Measurements from ENCODE around the gene POU6F2.
"Not testable (repeated sequence)": the region's sequence is repeated elsewhere in the genome, so short reads cannot be mapped to it uniquely, and the experiment has no call there.

Gene POU6F2

DNA sequence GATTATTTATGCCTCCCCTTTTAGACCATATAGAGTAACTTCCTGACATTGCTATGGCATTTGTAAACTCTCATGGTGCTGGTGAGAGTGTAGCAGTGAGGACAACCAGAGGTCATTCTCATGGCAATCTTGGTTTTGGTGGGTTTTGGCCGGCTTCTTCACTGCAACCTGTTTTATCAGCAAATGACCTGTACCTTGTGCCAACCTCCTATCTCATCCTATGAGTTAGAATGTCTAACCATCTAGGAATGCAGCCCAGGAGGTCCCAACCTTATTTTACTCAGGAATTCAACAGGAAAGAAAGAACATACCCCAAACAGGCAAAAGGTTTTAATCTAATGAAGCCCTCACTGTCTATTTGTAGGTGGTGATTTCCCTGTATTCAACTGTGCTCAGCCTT is 383.1 kb downstream of the POU6F2 start:
- no peak for DNase-seq

DNA sequence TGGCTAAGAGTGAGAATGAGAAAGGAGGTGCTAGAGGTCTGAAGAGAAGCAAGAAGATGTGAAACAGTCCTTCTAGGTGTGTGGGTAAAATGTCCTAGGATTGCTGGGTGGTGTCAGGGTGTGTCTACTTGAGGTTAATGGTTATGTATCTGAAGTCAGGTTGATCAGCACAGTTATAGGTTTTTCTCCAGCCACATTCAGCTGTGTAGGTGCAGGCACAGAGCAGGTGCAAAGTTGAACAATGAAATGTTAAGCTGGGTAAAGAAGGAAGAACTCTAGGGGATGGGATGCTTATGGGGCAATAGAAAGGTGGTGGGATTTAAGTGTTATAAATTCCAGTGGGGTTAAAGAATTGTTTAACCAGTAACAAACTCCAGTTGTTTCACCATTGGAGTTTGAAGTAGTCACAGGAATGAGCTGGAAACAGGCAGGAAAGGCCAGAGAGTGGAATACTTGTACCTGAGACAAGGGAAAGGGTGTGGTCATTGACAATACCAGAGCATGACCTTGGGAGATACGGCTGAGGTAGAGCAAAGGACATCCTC is 388.1 kb downstream of the POU6F2 start:
- no peak for DNase-seq

DNA sequence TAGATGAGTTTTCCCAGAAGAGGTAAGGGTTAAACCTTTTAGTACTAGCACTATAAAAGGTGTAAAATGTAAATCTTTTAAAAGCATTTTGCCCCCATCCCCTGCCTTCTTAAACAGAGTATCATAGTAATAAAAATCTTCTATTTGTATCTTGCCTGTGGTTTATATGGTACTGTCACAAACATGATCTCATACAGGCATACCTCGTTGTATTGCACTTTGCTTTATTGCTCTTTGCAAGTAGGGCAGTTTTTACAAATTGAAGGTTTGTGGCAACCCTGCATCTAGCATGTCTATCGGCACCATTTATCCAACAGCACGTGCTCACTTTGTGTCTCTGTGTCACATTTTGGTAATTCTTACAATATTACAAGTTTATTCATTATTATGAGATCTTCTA is 389.7 kb downstream of the POU6F2 start:
- DNase-seq, result no peak

DNA sequence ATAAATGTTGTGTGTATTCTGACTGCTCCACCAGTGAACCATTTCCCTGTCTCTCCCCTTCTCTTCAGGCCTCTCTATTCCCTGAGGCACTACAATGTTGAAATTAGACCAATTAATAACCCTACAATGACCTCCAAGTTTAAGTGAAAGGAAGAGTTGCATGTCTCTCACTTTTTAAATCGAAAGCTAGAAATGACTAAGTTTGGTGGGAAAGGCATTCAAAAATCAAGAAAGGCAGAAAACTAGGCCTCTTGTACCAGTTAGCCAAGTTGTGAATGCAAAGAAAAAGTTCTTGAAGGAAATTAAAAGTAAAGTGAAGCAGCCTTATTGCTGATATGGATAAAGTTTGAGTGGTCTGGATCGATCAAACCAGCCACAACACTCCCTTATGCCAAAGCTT is 390.2 kb downstream of the POU6F2 start:
- no peak for DNase-seq

DNA sequence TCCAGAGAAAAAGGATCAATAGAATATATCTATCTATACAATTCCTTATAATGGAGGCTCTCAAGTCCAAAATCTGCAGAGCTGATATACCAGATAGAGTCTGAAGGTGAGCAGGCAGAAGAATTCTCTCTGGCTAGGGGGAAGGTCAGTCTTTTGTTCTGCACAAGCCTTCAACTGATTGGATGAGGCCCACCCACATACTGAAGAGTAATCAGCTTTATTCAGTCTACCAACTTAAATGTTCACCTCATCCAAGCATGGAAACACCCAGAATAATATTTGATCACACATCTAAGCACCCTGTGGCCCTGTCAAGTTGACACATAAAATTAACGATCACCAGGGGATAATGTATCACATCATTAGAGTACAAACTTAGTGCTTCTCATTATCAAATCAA is 394.7 kb downstream of the POU6F2 start:
- no peak for DNase-seq

DNA sequence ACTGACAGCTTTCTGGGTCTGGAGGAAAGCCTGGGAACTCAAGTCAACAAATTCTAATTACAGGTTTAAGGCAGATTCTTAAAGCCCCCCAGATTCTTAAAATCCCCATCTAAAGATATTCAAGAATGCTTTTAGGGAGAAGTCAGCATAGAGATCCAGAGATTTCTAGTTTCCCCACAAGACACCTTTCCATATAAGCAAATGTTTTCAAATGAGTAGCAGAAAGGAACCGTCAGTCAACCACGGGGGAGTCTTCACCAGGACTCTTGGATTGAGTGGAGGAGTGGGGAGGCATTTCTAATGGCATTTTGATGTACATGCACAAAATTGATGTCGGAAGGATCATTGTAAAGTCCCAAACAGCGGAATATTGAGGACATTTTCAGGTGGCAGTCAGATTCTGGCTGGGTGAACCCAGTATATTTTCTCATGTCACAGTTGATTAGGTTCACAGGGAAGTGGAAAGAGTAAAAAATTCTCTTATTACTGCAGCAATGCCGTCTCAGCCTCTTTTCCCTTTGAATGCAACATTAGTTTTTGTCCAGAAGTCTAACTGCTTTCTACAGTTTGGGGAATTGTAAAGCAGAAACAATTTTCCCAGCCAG is 396.8 kb downstream of the POU6F2 start:
- no peak for DNase-seq

DNA sequence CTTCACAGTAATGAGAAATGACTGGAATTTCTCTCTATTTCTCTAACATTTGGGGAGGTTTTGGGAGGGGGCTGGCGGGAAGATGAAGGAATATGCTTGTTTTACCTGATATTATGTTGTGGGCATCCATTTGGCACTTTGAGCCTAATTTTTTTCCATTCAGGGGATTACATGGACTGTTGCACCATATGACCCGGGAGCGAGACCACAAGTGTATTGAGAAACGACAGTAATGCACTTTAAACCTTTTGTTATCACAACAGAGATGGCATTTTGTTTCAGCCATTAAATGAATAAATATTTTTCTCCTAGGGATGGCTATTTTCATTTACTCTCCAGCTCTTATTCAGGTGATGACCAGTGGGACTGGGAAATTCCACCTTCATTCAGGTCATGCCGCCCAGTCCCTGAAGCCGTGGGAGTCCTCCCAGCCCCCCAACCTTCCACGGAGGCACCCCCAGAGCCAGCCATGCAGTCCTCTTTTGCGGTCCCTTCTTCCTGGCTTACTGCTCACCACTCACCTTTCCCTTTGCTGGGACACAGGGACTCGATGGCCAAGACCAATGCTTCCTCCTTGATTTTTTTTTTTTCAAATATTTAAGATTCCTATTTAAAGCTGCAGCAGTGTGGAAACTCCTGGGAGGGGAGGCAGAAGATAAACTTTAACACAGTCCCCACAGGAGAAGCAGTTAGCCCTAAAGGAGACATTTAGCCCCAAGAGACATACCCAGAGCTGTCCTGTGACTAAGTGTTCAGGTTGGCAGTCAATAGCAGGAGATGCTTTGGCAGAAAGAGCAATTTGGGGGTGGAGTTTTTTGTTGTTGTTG is 397.6 kb downstream of the POU6F2 start:
- DNase-seq, result no peak

DNA sequence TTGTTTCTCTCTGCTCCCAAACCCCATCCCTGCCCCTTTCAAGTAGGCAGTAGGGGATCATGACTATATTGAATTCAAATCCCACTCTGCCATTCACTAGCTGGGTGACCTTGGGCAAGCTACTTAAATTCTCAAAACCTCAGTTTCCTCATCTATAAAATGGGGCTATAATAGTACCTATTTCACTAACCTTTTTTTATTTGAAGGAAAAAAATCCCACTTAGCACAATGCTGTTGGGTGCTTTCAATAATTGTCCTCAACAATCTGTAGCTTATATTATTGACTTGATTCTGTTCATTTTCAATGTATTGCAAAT is 398.1 kb downstream of the POU6F2 start:
- no peak for DNase-seq

DNA sequence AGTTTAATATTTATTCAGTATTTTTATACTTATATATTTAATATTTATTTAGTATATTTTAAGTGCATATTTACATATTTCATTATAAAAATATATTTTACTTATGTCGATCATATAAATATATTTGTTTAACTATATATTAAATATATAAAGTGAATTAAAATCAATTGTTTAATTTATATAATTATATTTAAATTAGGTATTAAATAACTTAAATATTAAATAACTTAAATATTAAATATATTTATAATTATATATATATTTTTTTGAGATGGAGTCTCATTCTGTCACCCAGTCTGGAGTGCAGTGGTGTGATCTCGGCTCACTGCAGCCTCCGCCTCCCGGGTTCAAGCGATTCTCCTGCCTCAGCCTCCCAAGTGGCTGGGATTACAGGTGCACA is 399.2 kb downstream of the POU6F2 start:
- DNase-seq, result not testable (repeated sequence)

DNA sequence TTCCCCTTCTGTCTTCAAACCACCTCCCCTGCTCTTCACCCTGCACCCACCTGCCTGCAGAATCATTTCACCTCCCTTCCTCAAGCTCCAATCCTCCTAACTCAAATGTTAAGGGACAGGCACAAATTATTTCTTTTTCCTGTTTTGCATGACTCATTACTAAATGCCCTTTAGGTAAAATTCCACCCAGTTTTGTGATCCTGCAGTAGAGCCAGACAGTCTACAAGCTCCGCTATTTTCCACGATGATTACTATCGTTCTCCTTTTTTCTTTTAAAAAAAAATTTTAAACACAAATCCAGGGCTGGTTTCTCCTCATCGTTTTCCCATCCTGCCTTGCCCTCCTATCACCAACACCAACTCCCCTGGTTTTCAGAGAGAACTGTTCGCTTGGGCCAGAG is 401.7 kb downstream of the POU6F2 start:
- no peak for DNase-seq

DNA sequence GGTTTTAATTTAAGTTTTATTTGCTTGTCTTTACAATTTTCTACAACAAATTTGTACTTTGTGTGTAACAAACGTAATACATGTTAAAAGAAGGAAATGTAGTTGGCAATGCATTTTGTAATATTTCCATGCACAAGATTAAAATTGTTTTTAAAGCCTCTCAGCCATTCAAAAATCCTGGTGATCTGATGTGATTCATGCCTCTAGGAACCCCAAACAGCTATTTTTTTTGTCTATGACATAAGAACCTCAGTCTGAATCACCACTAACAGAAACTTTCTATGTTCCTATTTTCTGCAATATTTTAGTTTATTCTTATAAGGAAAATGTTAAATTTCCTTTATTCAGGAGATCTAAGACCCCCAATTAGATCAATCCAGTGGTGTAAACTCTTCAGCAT is 405.4 kb downstream of the POU6F2 start:
- DNase-seq, result no peak

DNA sequence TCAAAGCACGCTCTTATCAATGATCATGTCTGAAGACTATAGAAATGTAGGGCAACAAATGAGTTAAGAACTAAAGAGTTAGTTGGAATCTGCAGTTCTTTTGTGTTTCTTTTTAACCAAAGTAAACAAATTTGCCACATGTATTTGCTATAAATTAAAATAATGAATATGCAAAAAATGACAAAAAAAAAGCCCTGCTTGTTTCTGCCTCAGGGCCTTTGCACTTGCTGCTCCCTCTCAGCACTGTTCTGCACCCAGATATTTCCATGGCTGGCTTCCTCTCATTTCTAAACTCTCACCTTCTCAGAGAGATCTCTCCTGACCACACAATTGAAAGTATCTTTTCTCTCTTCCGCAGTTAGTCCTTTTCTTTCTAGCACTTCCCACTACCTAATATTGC is 406.7 kb downstream of the POU6F2 start:
- no peak for DNase-seq

DNA sequence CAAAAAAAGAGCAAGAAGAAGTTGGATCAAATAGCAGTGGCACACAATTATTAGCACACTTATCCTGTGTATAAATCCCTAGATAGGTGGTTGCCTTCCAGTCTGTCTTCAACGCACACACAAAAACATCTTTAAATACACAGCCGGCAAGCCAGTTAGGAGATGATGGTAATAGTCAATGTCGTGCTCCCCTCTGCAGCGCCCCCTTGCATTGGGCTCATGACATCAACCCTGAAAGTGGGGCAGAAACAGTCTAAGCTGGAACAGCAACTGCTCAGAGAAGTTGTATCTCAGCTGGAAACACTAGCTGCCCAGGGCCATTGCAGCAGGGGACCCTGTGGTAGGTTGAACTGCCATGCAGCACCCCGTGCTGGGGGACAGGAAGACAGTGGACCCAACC is 409.0 kb downstream of the POU6F2 start:
- DNase-seq, result no peak

DNA sequence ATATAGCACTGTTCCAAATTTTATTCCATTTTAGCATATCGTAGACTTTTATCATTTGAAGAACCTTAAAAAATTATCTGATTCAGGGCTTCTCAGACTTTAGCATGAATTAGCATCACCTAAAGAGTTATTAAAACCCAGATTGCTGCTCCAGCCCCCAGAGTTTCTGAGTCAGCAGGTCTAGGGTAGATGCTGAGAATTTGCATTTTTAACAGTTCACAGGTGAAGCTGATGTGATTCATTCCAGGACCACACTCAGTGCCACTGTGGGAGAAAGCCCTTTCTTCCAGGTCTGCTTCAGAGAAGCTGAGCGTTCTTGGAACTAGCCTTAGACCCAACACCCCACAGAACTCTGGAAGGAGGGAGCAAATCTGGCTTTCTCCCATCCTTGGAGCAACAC is 414.4 kb downstream of the POU6F2 start:
- DNase-seq, result no peak

DNA sequence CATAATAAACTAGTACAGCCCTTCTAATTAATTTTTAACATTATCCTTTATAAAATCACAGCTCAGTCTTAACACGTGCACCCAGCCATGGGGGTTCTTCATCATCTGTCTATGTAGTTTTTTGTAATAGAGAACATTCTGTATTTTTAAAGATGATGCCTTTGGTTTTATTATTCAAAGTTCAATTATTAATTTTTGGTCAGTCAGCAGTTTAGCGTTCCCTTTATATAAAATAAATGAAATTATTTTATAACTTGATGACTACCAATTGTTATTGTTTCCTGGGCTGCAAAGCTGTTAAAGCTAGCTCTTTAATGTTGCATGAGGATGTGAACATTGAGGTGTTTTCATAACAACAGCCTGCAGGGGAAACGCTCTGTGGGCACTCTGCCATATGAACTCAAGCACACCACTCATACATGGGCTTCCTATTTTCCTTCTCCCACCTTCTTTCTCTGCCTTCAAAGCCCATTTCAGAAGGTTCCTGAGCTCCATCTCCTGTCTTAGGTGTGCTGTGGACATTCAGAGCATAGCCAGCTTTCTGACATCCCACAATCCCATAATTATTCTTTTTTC is 416.5 kb downstream of the POU6F2 start:
- DNase-seq, result no peak

DNA sequence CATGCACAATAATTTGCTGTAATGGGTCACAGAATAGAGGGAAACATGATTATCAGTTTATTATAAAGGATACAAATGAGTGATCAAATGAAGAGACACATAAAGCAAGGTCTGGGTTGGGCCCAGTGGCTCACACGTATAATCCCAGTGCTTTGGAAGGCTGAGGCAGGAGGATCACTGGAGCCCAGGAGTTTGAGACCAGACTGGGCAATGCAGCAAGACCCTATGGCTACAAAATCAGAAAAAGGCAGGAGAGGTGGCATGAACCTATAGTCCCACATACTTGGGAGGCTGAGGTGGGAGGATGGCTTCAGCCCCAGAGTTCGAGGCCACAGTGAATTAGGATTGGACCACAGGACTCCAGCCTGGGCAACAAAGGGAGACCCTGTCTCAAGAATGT is 421.7 kb downstream of the POU6F2 start:
- DNase-seq, result no peak

DNA sequence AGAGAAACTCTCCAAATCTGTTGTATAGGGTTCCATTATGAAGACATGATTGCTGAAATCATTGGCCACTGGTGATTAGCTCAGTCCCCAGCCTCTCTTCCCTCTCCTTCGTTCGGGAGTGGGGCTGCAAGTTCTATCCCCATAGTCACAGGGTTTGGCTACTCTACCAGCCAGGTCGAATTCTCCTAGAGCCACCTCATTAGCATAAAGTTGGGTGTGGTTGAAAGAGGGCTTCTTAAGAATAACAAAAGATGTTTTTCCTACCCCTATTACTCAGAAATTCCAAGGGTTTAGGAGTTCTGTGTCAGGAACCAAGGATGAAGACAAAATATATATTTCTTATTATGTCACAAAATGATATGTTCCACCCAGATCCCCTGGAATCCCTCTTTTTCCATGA is 422.3 kb downstream of the POU6F2 start:
- DNase-seq, result no peak

DNA sequence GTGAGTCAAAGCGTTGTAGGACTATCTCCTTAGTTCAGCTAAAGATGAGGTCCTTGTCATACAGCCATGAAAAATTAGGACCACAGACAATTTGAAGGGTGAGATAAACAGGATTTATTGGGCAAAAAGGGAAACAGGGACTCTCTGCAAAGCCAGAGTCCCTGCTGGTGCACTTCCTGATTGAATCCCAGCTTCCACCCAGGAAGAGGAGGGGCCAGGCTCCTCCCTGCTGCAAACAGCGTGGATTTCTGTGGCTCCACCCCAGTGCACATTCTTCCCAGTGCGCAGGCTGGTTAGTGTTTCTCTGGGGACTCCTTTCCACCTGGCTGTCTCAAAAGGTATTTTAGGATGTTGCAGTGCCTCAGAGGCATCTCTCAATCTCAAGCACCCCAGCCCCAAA is 423.1 kb downstream of the POU6F2 start:
- no peak for DNase-seq

DNA sequence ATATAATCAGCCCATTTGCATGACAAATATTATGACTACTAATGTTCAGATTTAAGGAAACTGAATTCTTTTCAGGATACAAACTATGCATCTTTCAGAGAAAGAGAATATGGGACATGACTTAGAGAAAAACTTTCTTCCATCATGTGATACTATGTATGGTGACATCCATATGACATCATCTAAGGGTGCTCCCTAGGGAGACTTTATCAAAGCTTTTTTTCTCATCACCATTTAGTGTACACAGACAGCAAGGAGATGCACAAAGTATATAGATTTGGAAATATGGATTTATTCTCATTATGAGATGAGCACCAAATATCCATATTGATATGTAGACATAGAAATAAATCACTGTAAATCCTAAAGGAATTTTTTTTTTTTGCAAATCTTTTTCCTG is 424.3 kb downstream of the POU6F2 start:
- DNase-seq, result no peak

DNA sequence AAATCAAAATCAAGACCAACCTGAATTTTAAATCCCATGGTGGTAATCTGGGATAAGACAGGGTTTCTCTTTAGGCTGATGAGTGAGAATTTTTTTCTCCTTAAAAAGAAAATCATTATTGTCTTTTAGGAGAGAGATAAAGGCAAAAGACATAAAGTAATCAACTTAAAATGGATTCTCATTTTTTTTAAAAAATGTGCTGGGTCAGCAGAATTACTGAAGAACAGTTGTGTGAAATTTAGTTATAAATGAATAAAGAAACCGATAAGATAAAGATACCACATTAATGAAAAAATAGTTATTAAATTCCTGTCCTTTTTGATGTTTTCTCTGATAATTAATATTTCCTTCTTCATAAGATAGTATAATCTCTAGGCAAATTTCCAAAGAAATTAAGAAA is 427.2 kb downstream of the POU6F2 start:
- no peak for DNase-seq

DNA sequence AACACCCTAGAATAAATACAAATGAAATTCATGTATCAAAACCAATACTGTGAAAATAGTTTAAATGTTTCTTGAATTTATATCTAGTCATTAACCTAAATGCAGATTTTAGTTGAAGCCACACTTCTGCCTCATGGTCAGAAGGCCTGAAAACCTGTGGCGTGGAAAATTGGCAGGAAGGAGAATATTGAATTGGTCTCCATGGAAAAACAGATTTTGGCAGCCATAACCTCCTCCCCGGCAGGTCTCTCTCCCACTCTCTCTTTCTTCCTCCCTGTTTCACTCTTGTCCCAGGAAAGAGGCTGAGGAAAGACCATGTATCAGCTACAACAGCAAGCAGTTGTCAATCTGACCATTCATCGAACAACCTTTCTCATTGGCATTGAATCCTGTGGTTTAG is 427.9 kb downstream of the POU6F2 start:
- DNase-seq, result no peak

DNA sequence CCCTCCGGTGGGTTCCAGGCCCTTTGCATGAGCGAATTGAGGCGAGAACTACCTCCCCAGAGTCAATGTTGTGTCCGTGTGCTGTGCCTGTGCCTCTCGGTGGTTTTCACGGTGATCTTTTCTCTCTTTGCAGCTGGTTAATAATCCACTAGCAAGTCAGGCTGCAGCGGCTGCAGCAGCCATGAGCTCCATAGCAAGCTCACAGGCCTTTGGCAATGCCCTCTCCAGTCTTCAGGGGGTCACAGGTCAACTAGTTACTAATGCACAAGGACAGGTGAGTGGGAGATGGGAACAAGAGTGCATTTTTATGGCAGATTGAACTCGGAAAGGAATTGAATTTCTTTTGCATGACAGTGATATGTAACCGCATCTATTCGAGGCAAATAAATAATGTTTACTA is 428.8 kb downstream of the POU6F2 start:
- DNase-seq, result no peak

DNA sequence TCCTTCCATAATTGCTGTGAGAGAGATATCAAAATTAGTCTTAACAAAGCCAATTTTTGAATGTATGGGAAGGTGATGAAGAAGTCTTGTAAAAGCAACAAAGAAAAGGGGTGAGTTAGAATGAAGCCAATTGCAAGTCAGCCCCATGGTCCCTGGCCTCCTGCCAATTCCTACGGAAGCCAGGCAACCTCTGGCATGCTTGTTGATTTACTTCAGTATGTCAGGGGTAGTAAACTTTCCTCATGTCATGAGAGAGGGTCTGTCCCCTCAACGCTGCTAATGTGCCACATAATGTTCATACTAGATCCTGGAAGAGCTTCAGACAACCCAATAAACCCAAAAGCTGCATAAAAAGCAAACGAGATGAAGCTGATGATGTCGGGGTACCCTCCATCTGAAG is 429.4 kb downstream of the POU6F2 start:
- no peak for DNase-seq

DNA sequence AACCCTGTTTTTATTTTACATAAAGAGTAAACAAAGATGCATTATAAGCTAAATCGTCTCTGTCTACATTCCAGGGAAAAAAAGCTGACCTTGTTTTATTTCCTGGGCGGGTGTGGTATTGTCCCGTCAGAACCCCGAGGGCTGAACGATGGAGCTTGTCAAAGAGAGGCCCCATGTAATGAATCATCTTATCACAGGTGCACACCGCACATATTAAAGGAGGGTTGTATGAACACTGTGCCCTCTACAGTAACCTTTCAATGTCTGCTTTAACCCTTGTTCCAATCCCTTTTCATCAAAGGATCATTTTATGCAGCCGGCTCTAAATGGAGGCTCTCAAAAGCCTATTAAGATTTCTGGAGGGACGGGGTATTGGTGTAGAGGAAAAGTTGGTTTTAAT is 430.0 kb downstream of the POU6F2 start:
- no peak for DNase-seq
